ENCODE measurements around the gene SMYD3. TPM values are rescaled to one million over a fixed set of nuclear protein-coding genes. Genes with fewer than 3 reads are reported as not detected.
"Not testable (repeated sequence)": the region's sequence is repeated elsewhere in the genome, so short reads cannot be mapped to it uniquely, and the experiment has no call there.

Gene SMYD3
- total RNA-seq, 4 donors from 2014 or later, result 33.7 to 105 (median 51.4) TPM

GRCh38 chr1:245751116-245751515, 756.0 kb downstream of the SMYD3 start:
- DNase-seq, result no peak
- H3K4me3 ChIP-seq (replicated peaks in 1 of 3), result no peak overlapping the region
- WGBS, 2 donors, result 73 to 79% methylated on average over 4 of the region's 4 CpGs
- intact Hi-C loops (cut with DNase I), result no loop called here
- H3K27ac ChIP-seq, result no peak overlapping the region
- no peak for TF ChIP-seq POLR2A (IDR thresholded peaks at IDR 0.05)
- no peak for TF ChIP-seq CTCF (IDR thresholded peaks at IDR 0.05)
- H3K9me3 ChIP-seq, result no peaks in the 10 kb centered on the region
- no peaks in the 10 kb centered on the region for H3K4me1 ChIP-seq
- H3K36me3 ChIP-seq, result no peaks in the 10 kb centered on the region
- H3K27me3 ChIP-seq, result no peaks in the 10 kb centered on the region

- TF ChIP-seq CTCF (IDR thresholded peaks at IDR 0.05) (no peak), POLR2A (IDR thresholded peaks at IDR 0.05) (no peak)
- no peak overlapping the region for H3K4me3 ChIP-seq (replicated peaks in 1 of 3)
- intact Hi-C loops (cut with DNase I), result no loop called here
- H3K9me3 ChIP-seq, result no peaks in the 10 kb centered on the region
- no peak for DNase-seq
- no peaks in the 10 kb centered on the region for H3K36me3 ChIP-seq
- WGBS, 2 donors, result 84 to 88% methylated on average over 3 of the region's 3 CpGs
- H3K27me3 ChIP-seq, result no peaks in the 10 kb centered on the region
- H3K4me1 ChIP-seq, result no peaks in the 10 kb centered on the region
- no peak overlapping the region for H3K27ac ChIP-seq
Observed at GRCh38 chr1:245750261-245750660, 756.8 kb downstream of the SMYD3 start.

GRCh38 chr1:245749053-245749452, 758.0 kb downstream of the SMYD3 start:
- Histone ChIP-seq H3K9me3 (no peaks in the 10 kb centered on the region), H3K27ac (no peak overlapping the region), H3K4me1 (no peaks in the 10 kb centered on the region), H3K27me3 (no peaks in the 10 kb centered on the region), H3K4me3 (replicated peaks in 1 of 3) (no peak overlapping the region), H3K36me3 (no peaks in the 10 kb centered on the region)
- no peak for TF ChIP-seq CTCF (IDR thresholded peaks at IDR 0.05)
- TF ChIP-seq POLR2A (IDR thresholded peaks at IDR 0.05), result no peak
- intact Hi-C loops (cut with DNase I), result no loop called here
- DNase-seq, result no peak
- 93 to 99% methylated on average over 3 of the region's 3 CpGs for WGBS, 2 donors

GRCh38 chr1:245748646-245749045, 758.4 kb downstream of the SMYD3 start:
- TF ChIP-seq CTCF (IDR thresholded peaks at IDR 0.05) (no peak), POLR2A (IDR thresholded peaks at IDR 0.05) (no peak)
- Histone ChIP-seq H3K9me3 (no peaks in the 10 kb centered on the region), H3K27me3 (no peaks in the 10 kb centered on the region), H3K27ac (no peak overlapping the region), H3K4me1 (no peaks in the 10 kb centered on the region), H3K36me3 (no peaks in the 10 kb centered on the region), H3K4me3 (replicated peaks in 1 of 3) (no peak overlapping the region)
- WGBS, 2 donors, result 90 to 95% methylated on average over 3 of the region's 3 CpGs
- no peak for DNase-seq
- intact Hi-C loops (cut with DNase I), result no loop called here

- no peak for TF ChIP-seq POLR2A (IDR thresholded peaks at IDR 0.05)
- H3K9me3 ChIP-seq, result no peaks in the 10 kb centered on the region
- no peaks in the 10 kb centered on the region for H3K36me3 ChIP-seq
- no peak overlapping the region for H3K4me3 ChIP-seq (replicated peaks in 1 of 3)
- no peak overlapping the region for H3K27ac ChIP-seq
- 51 to 77% methylated on average over 10 of the region's 10 CpGs for WGBS, 2 donors
- intact Hi-C loops (cut with DNase I), result no loop called here
- DNase-seq, result no peak
- no peaks in the 10 kb centered on the region for H3K27me3 ChIP-seq
- no peaks in the 10 kb centered on the region for H3K4me1 ChIP-seq
Observed at GRCh38 chr1:245748240-245748639, 758.8 kb downstream of the SMYD3 start.

- DNase-seq, result no peak
- Histone ChIP-seq H3K4me1 (no peaks in the 10 kb centered on the region), H3K36me3 (no peaks in the 10 kb centered on the region), H3K27ac (no peak overlapping the region), H3K27me3 (no peaks in the 10 kb centered on the region), H3K4me3 (replicated peaks in 1 of 3) (no peak overlapping the region), H3K9me3 (no peaks in the 10 kb centered on the region)
- WGBS, 2 donors, result 55 to 64% methylated on average over 8 to 9 of the region's 9 CpGs
- intact Hi-C loops (cut with DNase I), result no loop called here
- TF ChIP-seq POLR2A (IDR thresholded peaks at IDR 0.05), result no peak
- TF ChIP-seq CTCF (IDR thresholded peaks at IDR 0.05), result no peak
Observed at GRCh38 chr1:245742896-245743295, 764.2 kb downstream of the SMYD3 start.

- intact Hi-C loops (cut with DNase I); H3K4me3 ChIP-seq (replicated peaks in 1 of 3); H3K36me3 ChIP-seq; H3K27me3 ChIP-seq; H3K4me1 ChIP-seq; H3K9me3 ChIP-seq; DNase-seq; H3K27ac ChIP-seq: not testable (repeated sequence)
- 94 to 98% methylated on average over 1 of the region's 1 CpG for WGBS, 2 donors
Observed at GRCh38 chr1:245740336-245740735, 766.7 kb downstream of the SMYD3 start.
